ENCODE results near the gene NUP210L.

GRCh38 chr1:153976819-153977249, 178.0 kb downstream of the NUP210L start:
- TF ChIP-seq FOSL2 (IDR thresholded peaks at IDR 0.05): no peak
- TF ChIP-seq FOSL2 (CRISPR knock-in tag; IDR thresholded peaks at IDR 0.05): no peak
- TF ChIP-seq CEBPB (IDR thresholded peaks at IDR 0.05): no peak
- TF ChIP-seq KDM1A (IDR thresholded peaks at IDR 0.05; ENCODE audit: low read depth): no peak
- no peak for TF ChIP-seq CTCF (IDR thresholded peaks at IDR 0.05)
